ENCODE measurements around the gene TMEM141.
"Not testable (repeated sequence)": the region's sequence is repeated elsewhere in the genome, so short reads cannot be mapped to it uniquely, and the experiment has no call there.

The TMEM141 gene

GRCh38 chr9:136788644-136789522 is 2.3 kb upstream of the TMEM141 start:
- Histone ChIP-seq H2AFZ (ENCODE audit: low read length) (peak overlapping the region; percentile 66), H3K27ac (replicated peaks; ENCODE audit: low read length) (peak overlapping the region; percentile 58), H3K4me2 (ENCODE audit: insufficient read depth, low read length, poor library complexity, severe bottlenecking) (peak overlapping the region; percentile 11), H3K18ac (ENCODE audit: low read length) (peak overlapping the region; percentile 44), H3K36me3 (replicated peaks in 1 of 2; ENCODE audit: control insufficient read depth in 2 of 2, insufficient read depth in 2 of 2, low read length in 2 of 2) (peaks cover 4 to 14% of the 10 kb centered on the region in 2 donors), H3K4me1 (ENCODE audit: control insufficient read depth in 2 of 2, insufficient read depth in 1 of 2, low read depth in 1 of 2, low read length in 2 of 2) (peaks cover 12 to 23% of the 10 kb centered on the region in 2 donors)
- H2AK5ac ChIP-seq (ENCODE audit: low read depth, low read length); H2BK12ac ChIP-seq (ENCODE audit: low read length); H3K9ac ChIP-seq (ENCODE audit: low read depth, low read length, poor library complexity); H4K8ac ChIP-seq (ENCODE audit: low read depth, low read length); H3K4me3 ChIP-seq (ENCODE audit: low read length in 2 of 2); H4K91ac ChIP-seq (ENCODE audit: low read depth, low read length, poor library complexity); H3K9me3 ChIP-seq (replicated peaks in 1 of 2; ENCODE audit: control insufficient read depth in 2 of 2, insufficient read depth in 1 of 2, low read depth in 1 of 2, low read length in 2 of 2); DNase-seq (ENCODE audit: low spot score); H3K4ac ChIP-seq (ENCODE audit: low read length); H3K14ac ChIP-seq (ENCODE audit: low read length); H2BK120ac ChIP-seq (ENCODE audit: low read depth, low read length); H3K79me1 ChIP-seq (ENCODE audit: low read depth, low read length); H2BK5ac ChIP-seq (ENCODE audit: low read length); H3K27me3 ChIP-seq (ENCODE audit: control insufficient read depth in 3 of 3, insufficient read depth in 3 of 3, low read depth in 1 of 3, low read length in 3 of 3); H2BK15ac ChIP-seq (ENCODE audit: low read length); H3K23ac ChIP-seq (ENCODE audit: low read depth, low read length, poor library complexity): not testable (repeated sequence)
- WGBS, 2 donors (ENCODE audit: extremely low coverage in 2 of 2, insufficient read length in 2 of 2, insufficient replicate concordance in 1 of 2): no CpG with 5 or more reads among the region's 27 CpGs

GRCh38 chr9:136789523-136789937 is 1.6 kb upstream of the TMEM141 start:
- no CpG with 5 or more reads among the region's 3 CpGs for WGBS, 2 donors (ENCODE audit: extremely low coverage in 2 of 2, insufficient read length in 2 of 2, insufficient replicate concordance in 1 of 2)

GRCh38 chr9:136791516-136792276 is 552 bp downstream of the TMEM141 start:
- H3K4ac ChIP-seq (ENCODE audit: low read length): peak overlapping the region; percentile 8
- peak overlapping the region; percentile 96 for H3K4me2 ChIP-seq (ENCODE audit: insufficient read depth, low read length, poor library complexity, severe bottlenecking)
- peak overlapping the region; percentile 89 for H2AK5ac ChIP-seq (ENCODE audit: low read depth, low read length)
- no peaks in the 10 kb centered on the region for H3K27me3 ChIP-seq (ENCODE audit: control insufficient read depth in 3 of 3, insufficient read depth in 3 of 3, low read depth in 1 of 3, low read length in 3 of 3)
- H2AFZ ChIP-seq (ENCODE audit: low read length): peak overlapping the region; percentile 92
- peak overlapping the region; percentile 92 for H3K18ac ChIP-seq (ENCODE audit: low read length)
- no peak overlapping the region for H4K91ac ChIP-seq (ENCODE audit: low read depth, low read length, poor library complexity)
- H3K23ac ChIP-seq (ENCODE audit: low read depth, low read length, poor library complexity): peak overlapping the region; percentile 87
- peak overlapping the region; percentile 95 for H2BK5ac ChIP-seq (ENCODE audit: low read length)
- peak; percentile 33 for DNase-seq (ENCODE audit: low spot score)
- no peak overlapping the region for H4K8ac ChIP-seq (ENCODE audit: low read depth, low read length)
- H3K4me3 ChIP-seq (ENCODE audit: low read length in 2 of 2): peak overlapping the region; percentile 88 to 90
- H3K4me1 ChIP-seq (ENCODE audit: control insufficient read depth in 2 of 2, insufficient read depth in 1 of 2, low read depth in 1 of 2, low read length in 2 of 2): peaks cover 18 to 28% of the 10 kb centered on the region in 2 donors
- peaks cover 4 to 14% of the 10 kb centered on the region in 2 donors for H3K36me3 ChIP-seq (replicated peaks in 1 of 2; ENCODE audit: control insufficient read depth in 2 of 2, insufficient read depth in 2 of 2, low read length in 2 of 2)
- peak overlapping the region; percentile 64 for H2BK15ac ChIP-seq (ENCODE audit: low read length)
- H3K14ac ChIP-seq (ENCODE audit: low read length): peak overlapping the region; percentile 12
- peak overlapping the region; percentile 16 for H3K27ac ChIP-seq (replicated peaks; ENCODE audit: low read length)
- no peaks in the 10 kb centered on the region for H3K79me1 ChIP-seq (ENCODE audit: low read depth, low read length)
- no peak overlapping the region for H2BK120ac ChIP-seq (ENCODE audit: low read depth, low read length)
- H3K9me3 ChIP-seq (replicated peaks in 1 of 2; ENCODE audit: control insufficient read depth in 2 of 2, insufficient read depth in 1 of 2, low read depth in 1 of 2, low read length in 2 of 2): no peaks in the 10 kb centered on the region
- WGBS, 2 donors (ENCODE audit: extremely low coverage in 2 of 2, insufficient read length in 2 of 2, insufficient replicate concordance in 1 of 2): no CpG with 5 or more reads among the region's 29 CpGs
- peak overlapping the region; percentile 96 for H3K9ac ChIP-seq (ENCODE audit: low read depth, low read length, poor library complexity)
- no peak overlapping the region for H2BK12ac ChIP-seq (ENCODE audit: low read length)

More at GRCh38 chr9:136789523-136789937, 1.6 kb upstream of the TMEM141 start:
- Histone ChIP-seq H2BK15ac (ENCODE audit: low read length) (no peak overlapping the region), H2BK5ac (ENCODE audit: low read length) (no peak overlapping the region), H3K23ac (ENCODE audit: low read depth, low read length, poor library complexity) (no peak overlapping the region), H3K18ac (ENCODE audit: low read length) (no peak overlapping the region), H2AFZ (ENCODE audit: low read length) (peak overlapping the region; percentile 66), H4K91ac (ENCODE audit: low read depth, low read length, poor library complexity) (no peak overlapping the region), H2BK120ac (ENCODE audit: low read depth, low read length) (no peak overlapping the region), H3K4me3 (ENCODE audit: low read length in 2 of 2) (no peak overlapping the region), H3K4me1 (ENCODE audit: control insufficient read depth in 2 of 2, insufficient read depth in 1 of 2, low read depth in 1 of 2, low read length in 2 of 2) (peaks cover 12 to 23% of the 10 kb centered on the region in 2 donors), H3K4me2 (ENCODE audit: insufficient read depth, low read length, poor library complexity, severe bottlenecking) (no peak overlapping the region), H3K14ac (ENCODE audit: low read length) (no peak overlapping the region), H3K4ac (ENCODE audit: low read length) (no peak overlapping the region), H2BK12ac (ENCODE audit: low read length) (no peak overlapping the region), H4K8ac (ENCODE audit: low read depth, low read length) (no peak overlapping the region), H3K9ac (ENCODE audit: low read depth, low read length, poor library complexity) (no peak overlapping the region), H3K27ac (replicated peaks; ENCODE audit: low read length) (peak overlapping the region; percentile 58), H3K9me3 (replicated peaks in 1 of 2; ENCODE audit: control insufficient read depth in 2 of 2, insufficient read depth in 1 of 2, low read depth in 1 of 2, low read length in 2 of 2) (no peaks in the 10 kb centered on the region), H3K27me3 (ENCODE audit: control insufficient read depth in 3 of 3, insufficient read depth in 3 of 3, low read depth in 1 of 3, low read length in 3 of 3) (no peaks in the 10 kb centered on the region), H3K79me1 (ENCODE audit: low read depth, low read length) (no peaks in the 10 kb centered on the region), H2AK5ac (ENCODE audit: low read depth, low read length) (no peak overlapping the region), H3K36me3 (replicated peaks in 1 of 2; ENCODE audit: control insufficient read depth in 2 of 2, insufficient read depth in 2 of 2, low read length in 2 of 2) (peaks cover 4 to 14% of the 10 kb centered on the region in 2 donors)
- DNase-seq (ENCODE audit: low spot score): no peak
